ENCODE data around the gene GIMAP8.
"Not testable (repeated sequence)": the region's sequence is repeated elsewhere in the genome, so short reads cannot be mapped to it uniquely, and the experiment has no call there.

The GIMAP8 gene

GRCh38 chr7:150519310-150519709 lies 68.9 kb downstream of the GIMAP8 start:
- no peak for DNase-seq

GRCh38 chr7:150520145-150520544 lies 69.7 kb downstream of the GIMAP8 start:
- DNase-seq = no peak

GRCh38 chr7:150522931-150523330 lies 72.5 kb downstream of the GIMAP8 start:
- DNase-seq = not testable (repeated sequence)

- no peak for DNase-seq
Observed at GRCh38 chr7:150524018-150524417, 73.6 kb downstream of the GIMAP8 start.
